ENCODE measurements around the gene FUT8.

FUT8 gene

DNA sequence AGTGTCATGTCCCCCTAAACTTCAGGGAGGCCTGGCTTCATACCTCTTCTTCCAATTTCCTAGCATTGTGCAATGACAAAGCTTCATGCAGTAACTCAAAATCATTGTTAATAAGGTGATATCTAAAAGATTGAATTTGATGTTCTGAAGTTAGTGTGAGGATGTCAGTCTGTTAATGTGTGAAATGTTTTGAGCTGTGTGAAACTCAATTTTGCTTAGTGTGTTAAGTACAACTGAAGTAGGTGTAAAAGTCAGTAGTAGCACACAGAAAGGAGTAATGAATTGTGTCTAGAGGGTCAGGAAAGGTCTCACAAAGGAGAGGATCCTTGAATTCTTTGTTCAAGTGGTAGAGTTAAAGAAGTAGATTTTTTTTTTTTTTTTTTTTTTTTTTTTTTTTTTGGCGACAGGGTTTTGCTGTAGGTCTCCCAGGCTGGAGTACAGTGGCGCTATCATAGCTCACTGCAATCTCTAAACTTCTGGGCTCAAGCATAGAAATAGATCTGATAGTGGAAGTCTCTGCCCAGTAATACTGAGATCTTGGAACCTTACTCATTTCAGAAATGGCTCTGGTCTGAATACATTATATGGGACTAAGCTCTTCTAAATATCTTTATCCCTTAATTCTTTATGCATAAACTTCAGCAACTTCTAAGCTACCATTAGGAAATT, 63.9 kb downstream of the FUT8 start:
- DNase-seq (ENCODE audit: low read depth): no peak
- no peak overlapping the region for H3K4me3 ChIP-seq (ENCODE audit: low read depth, low read length)
- TF ChIP-seq, protein P1, sequence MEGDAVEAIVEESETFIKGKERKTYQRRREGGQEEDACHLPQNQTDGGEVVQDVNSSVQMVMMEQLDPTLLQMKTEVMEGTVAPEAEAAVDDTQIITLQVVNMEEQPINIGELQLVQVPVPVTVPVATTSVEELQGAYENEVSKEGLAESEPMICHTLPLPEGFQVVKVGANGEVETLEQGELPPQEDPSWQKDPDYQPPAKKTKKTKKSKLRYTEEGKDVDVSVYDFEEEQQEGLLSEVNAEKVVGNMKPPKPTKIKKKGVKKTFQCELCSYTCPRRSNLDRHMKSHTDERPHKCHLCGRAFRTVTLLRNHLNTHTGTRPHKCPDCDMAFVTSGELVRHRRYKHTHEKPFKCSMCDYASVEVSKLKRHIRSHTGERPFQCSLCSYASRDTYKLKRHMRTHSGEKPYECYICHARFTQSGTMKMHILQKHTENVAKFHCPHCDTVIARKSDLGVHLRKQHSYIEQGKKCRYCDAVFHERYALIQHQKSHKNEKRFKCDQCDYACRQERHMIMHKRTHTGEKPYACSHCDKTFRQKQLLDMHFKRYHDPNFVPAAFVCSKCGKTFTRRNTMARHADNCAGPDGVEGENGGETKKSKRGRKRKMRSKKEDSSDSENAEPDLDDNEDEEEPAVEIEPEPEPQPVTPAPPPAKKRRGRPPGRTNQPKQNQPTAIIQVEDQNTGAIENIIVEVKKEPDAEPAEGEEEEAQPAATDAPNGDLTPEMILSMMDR (IDR thresholded peaks at IDR 0.05; ENCODE audit: low read depth, low read length, missing control alignments): no peak

DNA sequence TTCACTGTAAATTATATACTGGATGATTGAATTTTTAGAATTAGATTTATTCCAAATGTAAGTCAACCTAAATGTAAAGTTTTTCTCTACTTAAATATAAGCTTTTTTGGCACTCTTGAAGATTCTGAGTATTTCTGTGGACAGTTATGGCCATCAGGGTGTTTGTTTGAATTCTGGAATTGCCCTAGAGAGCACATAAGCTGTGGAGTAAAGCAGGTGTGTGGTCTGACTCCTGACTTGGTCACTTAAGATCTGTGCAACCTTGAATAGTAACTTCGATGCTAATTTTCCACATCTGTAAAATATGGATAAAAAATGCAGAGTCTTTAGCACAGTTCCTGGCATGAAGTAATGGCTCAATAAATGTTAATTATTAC, 64.4 kb downstream of the FUT8 start:
- DNase-seq (ENCODE audit: low read depth): no peak
- no peak overlapping the region for H3K4me3 ChIP-seq (ENCODE audit: low read depth, low read length)
- TF ChIP-seq, protein P1 (IDR thresholded peaks at IDR 0.05; ENCODE audit: low read depth, low read length, missing control alignments): no peak

DNA sequence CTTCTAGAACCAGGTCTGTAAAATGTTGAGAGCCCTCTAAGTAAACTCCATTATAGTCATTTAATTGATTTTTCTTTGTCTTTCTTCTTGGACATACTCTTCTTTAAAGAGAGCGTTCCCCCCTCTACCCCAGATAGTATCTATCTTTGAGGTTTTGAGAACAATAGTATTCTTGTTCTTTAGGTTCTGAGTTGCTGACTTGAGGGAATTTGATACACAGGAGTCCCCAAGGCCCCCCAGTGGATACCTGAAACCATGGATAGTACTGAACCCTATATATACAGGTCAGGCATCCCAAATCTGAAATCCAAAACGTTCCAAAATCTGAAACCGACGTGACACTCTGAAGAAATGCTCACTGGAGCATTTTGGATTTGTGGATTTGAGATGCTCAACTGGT, 65.5 kb downstream of the FUT8 start:
- no peak for DNase-seq (ENCODE audit: low read depth)
- TF ChIP-seq, protein P1 (IDR thresholded peaks at IDR 0.05; ENCODE audit: low read depth, low read length, missing control alignments): no peak
- no peak overlapping the region for H3K4me3 ChIP-seq (ENCODE audit: low read depth, low read length)

DNA sequence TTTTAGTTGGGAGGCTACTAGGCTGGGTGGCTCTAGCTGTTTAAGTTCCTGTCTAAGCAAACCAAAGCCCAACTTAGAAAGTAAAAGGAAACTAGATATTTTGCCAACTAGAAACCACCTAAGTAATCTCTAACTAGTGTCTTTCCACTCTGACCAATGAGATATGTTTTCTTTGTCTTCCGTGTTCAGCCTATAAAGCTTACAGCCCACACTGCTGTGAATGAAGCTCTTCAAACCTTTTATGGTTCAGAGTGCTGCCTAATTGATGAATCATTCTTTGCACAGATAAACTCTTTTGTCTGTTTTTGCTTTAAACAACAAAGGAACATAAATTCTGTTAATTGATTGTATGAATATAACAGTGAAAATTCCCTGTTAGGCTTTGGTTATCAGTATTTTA, 66.1 kb downstream of the FUT8 start:
- H3K4me3 ChIP-seq (ENCODE audit: low read depth, low read length): no peak overlapping the region
- TF ChIP-seq, protein P1 (IDR thresholded peaks at IDR 0.05; ENCODE audit: low read depth, low read length, missing control alignments): no peak
- no peak for DNase-seq (ENCODE audit: low read depth)

DNA sequence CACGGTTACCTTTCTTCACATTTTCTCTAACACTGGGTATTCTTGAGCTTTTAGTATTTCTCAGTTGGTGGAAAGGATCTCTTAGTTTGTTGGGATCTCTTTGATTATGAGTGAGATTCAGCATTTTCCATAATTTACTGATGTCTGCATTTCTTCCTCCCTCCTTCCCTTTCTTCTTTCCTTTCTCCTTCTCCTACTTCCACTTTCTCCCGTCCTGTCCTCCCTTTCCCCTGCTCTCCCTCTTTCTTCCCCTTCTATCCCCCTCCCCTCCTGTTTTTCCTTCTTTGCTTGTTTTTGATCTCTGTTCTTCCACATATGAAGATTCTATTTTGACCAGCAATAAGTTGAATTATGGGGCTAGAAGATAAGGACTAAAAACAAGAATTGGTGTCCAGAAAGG, 66.9 kb downstream of the FUT8 start:
- TF ChIP-seq, protein P1 (IDR thresholded peaks at IDR 0.05; ENCODE audit: low read depth, low read length, missing control alignments): no peak

DNA sequence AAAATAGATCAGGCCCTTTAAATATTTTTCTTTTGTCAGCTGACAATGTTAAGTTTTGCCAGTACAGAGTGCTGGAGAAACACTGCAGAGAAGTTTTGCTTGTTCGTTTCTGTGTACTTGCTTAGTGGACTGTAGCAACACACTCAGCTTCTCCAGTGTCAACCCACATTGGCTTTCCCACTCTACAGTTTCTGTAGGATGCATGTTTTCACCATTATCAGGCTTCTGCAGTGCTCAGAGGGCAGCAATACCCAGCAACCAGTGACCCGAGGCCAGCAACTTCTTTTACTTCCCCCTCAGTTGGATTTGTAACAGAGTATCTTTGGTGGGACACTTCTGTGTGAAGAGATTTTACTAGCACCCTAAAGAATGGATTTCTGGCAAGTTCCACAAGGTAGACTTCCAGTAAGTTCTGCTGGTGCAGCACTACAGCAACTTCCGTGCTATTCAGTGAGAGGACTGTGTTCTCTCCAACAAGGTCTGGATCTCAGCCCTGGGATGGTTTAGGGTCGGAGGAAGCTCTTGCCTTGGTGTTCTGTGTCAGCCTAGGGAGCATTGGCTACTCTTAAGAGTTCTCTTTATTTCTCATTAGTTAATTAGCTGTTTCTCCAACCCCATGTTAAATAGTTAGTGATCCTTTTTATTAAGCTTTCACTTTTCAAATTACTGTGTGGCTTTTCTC, 70.4 kb downstream of the FUT8 start:
- no peak overlapping the region; the same call in 1 of the 2 replicates for H3K4me3 ChIP-seq (ENCODE audit: low read depth, low read length)
- TF ChIP-seq, protein P1 (IDR thresholded peaks at IDR 0.05; ENCODE audit: low read depth, low read length, missing control alignments): no peak
- no peak for DNase-seq (ENCODE audit: low read depth)

More for the DNA sequence above, 66.9 kb downstream of the FUT8 start:
- H3K4me3 ChIP-seq (ENCODE audit: low read depth, low read length): no peak overlapping the region
- DNase-seq (ENCODE audit: low read depth): no peak

DNA sequence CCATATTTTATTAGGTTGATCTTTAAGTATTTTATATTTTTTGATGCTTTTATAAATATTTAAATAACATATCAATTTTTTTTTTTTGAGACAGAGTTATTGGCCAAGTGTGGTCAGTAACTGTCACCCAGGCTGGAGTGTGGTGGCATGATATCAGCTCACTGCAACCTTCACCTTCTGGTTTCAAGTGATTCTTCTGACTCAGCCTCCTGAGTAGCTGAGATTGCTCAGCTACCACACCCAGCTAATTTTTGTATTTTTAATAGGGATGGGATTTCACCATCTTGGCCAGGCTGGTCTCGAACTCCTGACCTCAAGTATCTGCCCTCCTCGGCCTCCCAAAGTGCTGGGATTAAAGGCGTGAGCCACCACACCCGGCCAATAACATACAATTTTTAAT, 71.1 kb downstream of the FUT8 start:
- TF ChIP-seq, protein P1 (IDR thresholded peaks at IDR 0.05; ENCODE audit: low read depth, low read length, missing control alignments): no peak
- DNase-seq (ENCODE audit: low read depth): no peak
- no peak overlapping the region for H3K4me3 ChIP-seq (ENCODE audit: low read depth, low read length)

All from GM12864 (cell line).